Measurements from ENCODE around the gene CRELD1.

GRCh38 chr3:9934993-9935392 is 1.4 kb downstream of the CRELD1 start:
- TF ChIP-seq CTCF (IDR thresholded peaks at IDR 0.05) (no peak), POLR2A (IDR thresholded peaks at IDR 0.05) (no peak), EP300 (IDR thresholded peaks at IDR 0.05) (no peak)
